NCI-H2227 (cell line): ENCODE measurements around the gene COL5A1.

ENCODE experiments used
- DNase-seq: peaks from one replicate; lab custom pipeline; 2025; ENCODE audit not compliant: unreplicated experiment; lab: John Stamatoyannopoulos, UW

The COL5A1 gene

DNA sequence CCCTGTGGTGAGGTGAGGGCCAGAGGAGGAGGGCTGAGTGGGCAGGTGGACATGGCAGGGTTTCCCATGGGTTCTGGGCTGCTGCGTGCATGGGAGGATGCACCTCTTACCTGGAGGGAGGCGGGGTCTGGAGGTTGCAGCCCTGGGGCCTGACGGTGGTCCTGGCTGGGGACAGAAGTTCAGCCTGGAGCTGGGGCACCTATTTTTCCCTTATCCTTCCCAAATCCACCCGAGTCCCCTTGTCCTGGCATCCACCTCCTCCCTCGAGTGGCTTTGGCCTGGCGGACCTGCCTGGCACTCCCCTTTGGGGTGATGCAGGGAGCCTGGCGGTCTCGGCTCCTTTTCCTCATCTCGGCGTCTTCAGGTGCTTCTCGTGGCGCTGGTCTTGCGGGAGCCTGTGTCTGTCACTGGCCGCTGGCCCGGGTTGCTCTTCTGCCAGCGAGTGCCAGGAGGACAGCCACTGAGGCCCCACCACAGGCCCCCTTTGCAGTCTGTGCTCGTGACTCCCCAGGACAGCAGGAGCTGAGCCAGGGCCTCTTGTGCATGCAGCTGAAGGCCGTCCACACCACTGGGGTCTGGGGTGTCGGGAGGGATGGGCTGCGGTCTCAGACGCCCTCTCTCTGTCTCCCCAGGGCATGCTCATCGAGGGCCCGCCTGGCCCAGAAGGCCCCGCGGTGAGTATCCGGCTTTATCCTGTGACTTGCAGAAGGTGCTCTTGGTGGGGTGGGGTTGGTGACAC lies 96.4 kb downstream of the COL5A1 start:
- DNase-seq, result no peak

GRCh38 chr9:134738869-134739659 lies 97.5 kb downstream of the COL5A1 start:
- DNase-seq, result peak; percentile 63

DNA sequence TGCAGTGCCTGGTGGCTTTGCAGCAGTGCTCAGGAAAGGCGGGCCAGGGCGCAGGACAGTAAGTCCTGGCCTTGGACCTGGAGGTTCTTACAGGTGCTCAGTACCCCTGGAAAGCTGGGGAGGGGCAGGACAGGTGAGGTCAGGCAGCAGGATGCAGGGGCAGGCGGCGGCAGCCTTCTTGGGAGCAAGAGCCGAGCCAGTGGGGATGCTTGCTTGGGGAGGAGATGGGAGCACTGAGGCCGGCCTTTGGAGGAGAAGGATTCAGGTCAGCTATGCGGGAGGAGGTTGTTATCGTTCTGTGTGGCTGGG lies 98.0 kb downstream of the COL5A1 start:
- DNase-seq, result no peak

DNA sequence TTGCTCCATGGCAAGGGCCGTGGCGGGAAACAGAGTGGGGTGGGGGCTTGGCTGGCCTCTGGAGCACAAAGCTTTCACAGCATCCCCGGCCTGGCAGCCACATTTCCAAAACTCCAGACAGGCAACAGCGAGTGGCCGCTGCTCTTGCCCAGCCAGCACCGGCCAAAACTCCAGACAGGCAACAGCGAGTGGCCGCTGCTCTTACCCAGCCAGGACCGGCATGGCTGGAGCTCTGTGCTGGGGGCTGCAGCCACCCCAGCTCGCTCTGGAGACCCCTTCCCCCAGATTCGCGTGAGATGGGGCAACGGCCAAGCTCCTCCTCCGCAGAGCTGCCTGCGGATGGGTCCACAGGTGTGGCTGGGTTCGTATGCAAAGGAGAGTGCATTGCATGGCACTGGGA lies 98.5 kb downstream of the COL5A1 start:
- DNase-seq, result no peak

GRCh38 chr9:134741846-134742245 lies 100.2 kb downstream of the COL5A1 start:
- no peak for DNase-seq

GRCh38 chr9:134742822-134743535 lies 101.4 kb downstream of the COL5A1 start:
- DNase-seq, result no peak

DNA sequence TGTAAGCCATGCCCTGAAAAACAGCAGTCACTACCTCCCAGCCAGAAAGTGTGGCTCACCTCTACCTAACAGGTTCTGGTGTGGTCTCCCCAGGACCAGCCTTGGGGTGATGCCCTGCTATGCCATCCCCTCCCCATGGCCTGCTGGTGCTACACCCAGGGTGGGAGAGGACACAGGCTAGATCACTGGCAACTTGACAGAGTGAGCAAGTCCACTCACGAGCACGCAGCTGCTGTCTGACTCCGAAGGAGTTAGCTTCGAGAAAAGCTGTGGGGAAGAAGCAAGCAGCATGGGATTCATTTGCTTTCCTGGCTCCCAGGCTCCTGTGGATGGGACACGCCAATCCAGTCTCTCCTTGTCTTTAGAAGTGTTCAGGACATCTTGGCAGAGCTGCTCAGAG lies 102.2 kb downstream of the COL5A1 start:
- DNase-seq, result no peak

DNA sequence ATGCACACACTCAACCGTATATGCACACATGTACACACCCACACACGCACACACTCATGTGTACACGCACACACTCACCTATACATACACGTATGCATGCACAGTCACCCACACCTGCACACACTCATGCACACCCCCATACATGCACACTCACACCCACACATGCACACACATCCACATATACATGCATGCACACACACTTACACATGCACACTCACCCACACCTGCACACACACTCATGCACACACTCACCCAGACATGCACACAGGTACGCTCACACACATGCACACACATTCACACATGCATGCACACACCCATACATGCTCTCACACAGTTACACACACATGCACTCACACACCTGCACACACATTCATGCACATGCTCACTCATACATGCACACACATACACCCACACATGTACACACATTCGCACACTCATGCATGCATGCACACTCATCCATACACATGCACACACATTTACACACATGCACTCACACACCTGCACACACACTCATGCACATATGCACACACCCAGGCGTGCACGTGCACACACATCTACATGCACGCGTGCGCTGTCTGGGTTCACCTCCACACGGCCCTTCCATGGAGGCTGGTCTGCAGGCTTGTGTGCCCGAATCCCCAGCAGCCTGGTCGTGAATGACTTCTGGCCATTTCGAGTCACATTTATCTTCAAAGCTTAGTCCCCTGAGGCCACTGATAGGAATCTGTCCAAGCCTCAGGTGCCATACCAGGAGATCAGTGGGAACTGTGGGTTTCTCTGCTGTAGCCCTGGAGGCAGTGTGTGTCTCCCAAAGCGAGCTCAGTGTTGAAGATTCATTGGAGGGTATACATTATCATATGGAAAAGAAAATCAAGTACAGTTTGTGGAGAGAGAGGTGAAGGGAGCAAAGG lies 103.0 kb downstream of the COL5A1 start:
- DNase-seq, result no peak

DNA sequence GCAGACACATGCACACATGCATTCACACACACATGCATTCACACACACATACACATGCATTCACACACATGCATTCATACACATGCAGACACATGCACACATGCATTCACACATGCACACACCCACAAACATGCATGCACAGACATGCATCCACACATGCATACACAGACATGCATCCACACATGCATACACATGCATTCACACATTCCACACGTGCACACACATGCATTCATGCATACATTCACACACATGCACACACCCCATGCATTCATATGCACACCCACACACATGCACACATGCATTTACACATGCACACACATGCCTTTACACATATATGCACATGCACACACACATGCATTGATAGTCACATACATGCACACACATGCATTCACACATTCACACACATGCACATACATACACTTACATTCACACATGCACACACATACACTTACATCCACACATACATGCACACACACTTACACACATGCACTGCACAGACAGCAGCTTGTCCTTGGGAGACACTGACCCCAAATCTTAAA lies 106.4 kb downstream of the COL5A1 start:
- DNase-seq, result no peak

- DNase-seq, result no peak
These were observed 107.0 kb downstream of the COL5A1 start for GRCh38 chr9:134748591-134748990.

- DNase-seq, result no peak
These were observed 109.0 kb downstream of the COL5A1 start for GRCh38 chr9:134750450-134751155.

- DNase-seq, result peak; percentile 31
These were observed 110.0 kb downstream of the COL5A1 start for GRCh38 chr9:134751622-134752021.

- DNase-seq, result no peak
These were observed 111.0 kb downstream of the COL5A1 start for GRCh38 chr9:134752471-134753168.

DNA sequence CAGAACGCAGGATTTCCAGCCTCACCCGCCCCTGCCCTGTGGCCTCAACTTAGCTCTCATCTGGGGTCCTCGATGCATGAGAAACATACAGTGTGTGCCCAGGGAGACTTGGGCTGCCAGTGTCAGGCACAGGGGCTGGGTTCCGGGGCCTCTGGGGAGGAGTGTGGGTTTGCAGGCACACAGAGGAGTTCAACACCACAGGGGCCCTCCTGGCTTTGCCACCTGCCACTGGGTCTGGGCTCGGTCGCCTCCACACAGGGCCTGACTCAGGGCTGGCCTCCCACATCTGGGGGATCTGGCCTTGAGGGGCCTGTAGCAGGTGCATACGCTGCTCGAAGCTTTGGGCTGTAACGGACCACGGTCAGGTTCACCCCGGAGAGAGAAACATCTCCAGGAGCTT lies 111.6 kb downstream of the COL5A1 start:
- no peak for DNase-seq

GRCh38 chr9:134755221-134755907 lies 113.8 kb downstream of the COL5A1 start:
- no peak for DNase-seq

GRCh38 chr9:134756098-134756497 lies 114.5 kb downstream of the COL5A1 start:
- DNase-seq, result no peak

- no peak for DNase-seq
These were observed 115.8 kb downstream of the COL5A1 start for GRCh38 chr9:134757216-134757975.

- DNase-seq, result no peak
These were observed 117.5 kb downstream of the COL5A1 start for GRCh38 chr9:134758949-134759607.
